SU-DHL-6 (cell line): ENCODE results near the gene OTOF.

ENCODE experiments used
- CTCF ChIP-seq: fragments of 200-600 bp; sonication (generic); IDR thresholded peaks from one replicate; pipeline ENCODE4 v1.5.1; 2017; ENCODE audit warnings: antibody characterized with exemption, mild to moderate bottlenecking, low read length, moderate library complexity; ENCODE audit not compliant: insufficient read depth, poor library complexity, severe bottlenecking
- EZH2phosphoT487 ChIP-seq: fragments of 200-600 bp; sonication (generic), shearing (Covaris generic); conservative IDR thresholded peaks from 2 replicates; pipeline ENCODE4 v1.6.1; 2018; ENCODE audit warnings: mild to moderate bottlenecking, antibody characterized with exemption, low read length, moderate library complexity, mixed read lengths

- TF ChIP-seq CTCF (no peak), EZH2phosphoT487 (no peak)
Observed at GRCh38 chr2:26477911-26478253, at the start of gene OTOF.
